Stimulated activated CD4-positive, alpha-beta T cell treated with anti-CD3 and anti-CD28 coated beads, Interleukin-12 subunit alpha, Interleukin-12 subunit beta, amount 100 ng/mL, for 4 hours (primary cell): ENCODE measurements around the gene IVD.
"Not testable (repeated sequence)": the region's sequence is repeated elsewhere in the genome, so short reads cannot be mapped to it uniquely, and the experiment has no call there.

Experiments
- DNase-seq: peaks from one replicate; pipeline ENCODE4 v3.0.0-alpha.2; 2020

Gene IVD

DNA sequence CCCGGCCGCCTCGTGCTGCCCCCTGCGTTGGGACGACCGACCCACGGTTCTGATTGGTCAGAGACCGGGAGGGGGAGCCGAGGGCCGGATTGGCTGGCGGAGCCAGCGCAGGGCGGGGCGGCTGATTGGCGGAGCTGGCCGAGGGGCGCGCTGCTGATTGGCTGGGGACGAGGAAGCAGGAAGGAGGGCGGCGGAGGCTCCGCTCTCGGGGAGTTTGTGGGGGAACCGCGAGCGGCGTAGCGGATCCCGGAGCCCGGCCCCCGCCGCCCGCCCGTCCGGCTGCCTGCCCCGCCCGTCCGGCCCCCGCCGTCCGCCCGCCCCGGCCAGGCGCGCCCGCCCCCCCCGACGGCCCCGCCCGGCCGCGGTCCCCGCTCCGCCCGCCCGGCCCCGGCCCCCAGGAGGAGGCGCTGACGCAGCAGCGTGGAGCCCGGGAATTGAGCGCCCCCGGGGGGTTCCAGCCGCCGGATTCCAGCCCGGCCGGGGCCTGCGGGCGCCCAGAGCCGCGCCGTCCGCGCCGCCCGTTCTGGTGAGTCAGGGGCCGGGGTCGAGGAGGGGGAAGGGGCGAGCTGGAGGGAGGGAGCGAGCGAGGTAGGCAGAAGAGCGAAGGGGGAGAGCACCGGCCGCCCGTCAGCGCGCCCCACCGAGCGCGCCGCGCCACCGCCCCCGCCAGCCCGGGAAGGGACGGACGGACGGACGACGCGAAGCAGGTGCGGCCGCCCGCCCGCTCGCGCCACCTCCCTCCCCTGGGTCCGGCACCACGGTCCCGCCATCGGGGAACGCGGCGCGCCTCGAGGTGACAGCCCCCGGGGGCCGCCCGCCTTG, 35.4 kb downstream of the IVD start, which contains the start of gene BAHD1:
BAHD1 (plus strand) TSS at position 211 of the 822 bp plus-strand sequence. CDS start 17,512 bp downstream, outside the sequence.
- DNase-seq: peak; percentile 95

DNA sequence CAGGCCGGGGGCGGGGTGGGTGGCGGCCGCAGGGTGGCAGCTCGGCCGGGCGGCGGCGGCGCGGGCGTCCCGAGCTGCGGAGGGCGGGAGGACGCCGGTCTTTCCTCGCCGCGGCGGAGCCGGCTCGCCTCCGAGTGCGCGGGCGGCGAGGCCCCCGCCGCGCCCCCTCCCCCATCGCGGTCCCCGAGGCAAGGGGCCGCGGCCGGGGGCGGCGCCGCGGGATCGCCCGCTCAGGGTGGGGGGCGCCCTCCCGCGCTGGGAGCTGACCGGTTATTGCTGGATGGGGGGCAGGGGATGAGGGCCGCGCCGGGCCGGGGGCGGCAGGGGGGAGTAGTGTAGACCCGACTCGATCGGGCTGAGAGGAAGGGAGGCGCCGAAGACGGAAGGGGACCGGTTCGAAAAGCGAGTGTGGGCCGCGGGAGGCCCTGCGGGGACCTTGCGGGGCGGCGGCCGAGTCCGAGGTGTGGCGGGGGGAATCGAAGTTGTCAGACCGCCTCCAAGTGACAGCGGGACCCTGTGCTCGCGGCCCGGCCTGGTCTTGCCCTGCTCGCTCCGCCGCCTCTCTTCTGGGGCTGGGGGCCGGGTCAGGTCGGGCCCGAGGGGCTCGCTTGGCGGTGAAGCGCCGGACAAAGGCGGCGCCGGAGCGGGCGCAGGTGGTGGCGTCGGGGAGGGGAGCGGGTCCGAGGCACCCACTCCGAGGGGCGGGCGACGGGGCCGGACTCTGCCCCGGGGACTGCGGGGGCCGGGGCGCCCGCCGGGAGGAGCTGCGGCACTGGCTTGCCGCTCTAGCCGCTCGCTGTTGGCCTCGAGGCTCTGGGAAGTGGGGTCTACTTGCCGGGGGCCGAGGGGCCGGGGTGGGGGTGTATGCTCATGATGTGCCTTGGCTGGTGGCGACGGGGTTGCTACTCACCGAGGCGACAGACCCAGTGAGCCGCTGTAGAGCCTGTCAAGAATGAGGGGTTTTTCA, 36.3 kb downstream of the IVD start:
- DNase-seq: no peak

DNA sequence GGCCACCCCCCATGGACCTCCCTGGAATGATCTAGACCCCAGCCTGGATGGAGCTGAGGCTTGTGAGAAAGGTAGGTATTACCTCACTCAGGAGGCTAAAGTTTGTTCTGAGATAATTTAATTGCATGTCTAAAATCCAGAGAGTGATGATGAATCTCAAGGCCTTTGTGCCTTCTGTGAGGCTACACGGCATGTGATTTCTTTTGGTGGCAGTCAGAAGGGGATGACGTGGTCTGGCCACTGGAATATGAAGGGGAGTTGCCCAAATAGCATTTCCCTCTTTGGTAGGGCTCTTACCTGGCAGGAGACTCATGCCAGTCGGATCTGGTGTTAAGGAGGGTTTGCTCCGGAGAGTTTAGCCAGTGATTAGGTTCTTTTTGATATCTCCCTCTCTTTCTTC, 37.7 kb downstream of the IVD start:
- no peak for DNase-seq

DNA sequence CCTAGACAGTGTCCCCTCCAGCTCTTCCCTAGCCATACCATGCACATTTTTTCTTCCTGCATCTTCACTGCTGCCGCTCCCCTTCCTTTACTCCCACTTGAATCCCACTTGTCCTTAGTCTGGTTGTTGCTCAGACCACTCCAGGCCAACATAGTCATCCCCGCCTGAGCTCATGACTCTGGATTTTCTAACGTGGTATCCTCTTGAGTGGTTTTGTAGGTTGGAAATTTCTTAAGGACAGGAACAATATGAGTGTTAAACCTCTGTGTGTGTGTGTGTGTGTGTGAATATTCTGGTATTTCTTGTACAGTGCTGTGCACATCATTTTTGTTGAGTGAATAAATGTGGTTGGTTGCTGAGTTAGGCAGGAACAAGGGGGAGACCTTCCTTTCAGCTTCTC, 38.3 kb downstream of the IVD start:
- DNase-seq: no peak

DNA sequence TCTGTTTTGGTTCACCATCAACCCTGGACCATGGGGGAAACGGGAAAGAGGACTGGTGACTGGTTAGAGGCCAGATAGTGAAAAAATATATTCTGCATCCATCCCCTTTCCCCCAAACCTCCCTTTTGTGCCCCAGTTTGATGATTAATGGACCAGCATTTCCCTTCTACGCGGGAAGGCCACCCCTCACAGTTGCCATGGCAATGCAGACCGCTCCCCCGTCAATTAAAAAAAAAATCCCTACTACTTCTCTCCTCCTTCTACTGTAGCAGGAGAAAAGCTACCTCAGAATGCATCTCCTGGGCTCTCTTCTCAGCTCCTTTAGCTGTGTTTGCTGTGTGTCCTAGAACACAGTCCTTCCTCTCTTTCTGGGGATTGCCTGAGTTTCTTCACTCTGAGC, 39.1 kb downstream of the IVD start:
- no peak for DNase-seq

DNA sequence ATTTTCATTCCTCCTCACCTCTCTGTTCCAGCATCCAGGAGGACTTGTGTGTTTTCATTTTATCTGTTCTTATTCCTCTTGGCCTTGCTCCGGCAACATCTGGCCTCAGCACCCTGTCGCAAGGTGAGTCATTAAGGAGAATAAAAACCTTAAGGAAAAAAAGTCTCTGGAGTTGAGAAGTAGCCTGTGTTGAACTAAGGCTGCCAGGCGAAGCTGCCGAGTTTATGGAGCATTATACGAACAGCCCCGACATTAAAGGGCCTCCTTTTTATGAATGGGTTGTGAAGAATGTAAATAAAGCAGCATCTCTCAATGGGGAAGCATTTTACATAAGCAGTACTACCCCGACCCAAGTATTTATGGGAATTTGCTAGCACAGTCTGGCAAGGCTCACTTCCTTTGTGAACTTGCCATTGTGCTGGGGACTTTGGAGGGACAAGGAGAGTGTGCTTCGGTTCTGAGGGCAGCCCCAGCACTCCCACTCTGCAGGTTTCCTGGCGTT, 39.9 kb downstream of the IVD start:
- no peak for DNase-seq

DNA sequence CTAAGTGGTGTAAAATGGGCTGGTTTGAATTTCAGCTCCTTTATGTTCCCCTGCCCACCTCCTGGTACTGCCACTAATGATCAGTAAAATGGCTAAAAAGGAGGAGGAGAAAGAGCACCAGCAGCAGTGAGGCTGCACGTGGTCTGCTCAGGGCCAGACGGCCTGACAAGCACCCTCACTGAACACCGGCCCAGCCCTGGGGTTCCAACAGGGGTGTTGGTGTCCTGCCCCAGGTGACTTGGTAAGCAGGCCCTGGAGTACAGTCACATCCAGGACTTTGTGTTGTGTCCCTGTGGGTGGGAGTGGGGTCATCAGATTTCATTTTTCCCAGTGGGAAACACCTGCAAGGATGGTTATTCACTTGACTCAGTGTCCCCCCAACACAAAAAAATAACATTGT, 40.5 kb downstream of the IVD start:
- no peak for DNase-seq

DNA sequence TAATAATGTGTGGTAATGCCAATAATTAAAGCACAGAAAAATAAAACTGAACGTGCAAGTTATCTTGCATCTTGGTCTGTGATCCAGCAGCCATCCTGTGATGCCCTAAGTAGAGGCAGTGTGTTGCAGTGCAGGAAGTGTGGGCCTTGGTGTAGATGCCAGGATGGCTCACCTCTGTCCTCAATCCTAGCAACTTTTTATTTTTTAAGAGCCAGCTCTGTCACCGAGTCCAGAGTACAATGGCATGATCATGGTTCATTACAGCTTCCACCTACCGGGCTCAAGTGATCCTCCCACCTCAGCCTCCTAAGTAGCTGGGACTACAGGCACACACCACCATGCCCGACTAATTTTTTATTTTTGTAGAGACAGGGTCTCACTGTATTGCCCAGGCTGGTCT, 42.8 kb downstream of the IVD start:
- DNase-seq: no peak

DNA sequence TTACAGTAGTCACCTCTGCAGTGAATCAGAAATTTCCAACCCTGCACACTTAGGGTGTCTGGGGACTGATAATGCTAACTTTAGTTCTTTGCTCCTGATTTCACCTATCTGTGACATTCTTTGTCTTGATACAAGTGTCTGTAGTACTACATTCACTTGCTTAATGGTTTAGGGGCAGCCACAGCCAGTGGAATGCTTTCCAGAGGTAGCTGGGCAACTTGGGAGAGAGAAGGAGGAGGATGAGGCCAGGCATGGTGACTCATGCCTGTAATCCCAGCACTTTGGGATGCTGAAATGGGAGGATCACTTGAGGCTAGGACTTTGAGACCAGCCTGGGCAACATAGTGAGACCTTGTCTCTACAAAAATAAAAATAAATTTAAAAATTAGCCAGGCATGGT, 43.7 kb downstream of the IVD start:
- DNase-seq: no peak

DNA sequence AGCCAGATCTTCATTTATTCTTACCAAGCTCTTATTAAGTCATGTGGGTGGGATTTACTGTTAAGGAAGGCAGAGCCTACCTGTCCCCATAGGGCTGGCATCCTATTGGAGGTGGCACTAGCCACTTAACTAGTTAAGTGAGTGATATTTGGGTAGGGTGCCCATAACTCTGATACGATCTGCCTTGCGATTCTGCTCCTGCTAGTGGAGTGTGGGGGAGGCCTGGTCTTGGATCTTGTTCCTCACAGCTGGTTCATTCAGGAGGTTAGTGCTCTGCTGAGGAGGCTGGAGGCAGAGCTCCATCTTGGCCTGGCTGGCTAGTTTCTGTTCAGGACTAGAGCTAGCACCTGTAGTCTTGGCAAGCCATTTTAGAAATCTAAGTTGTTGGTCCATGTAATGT, 44.5 kb downstream of the IVD start:
- no peak for DNase-seq

DNA sequence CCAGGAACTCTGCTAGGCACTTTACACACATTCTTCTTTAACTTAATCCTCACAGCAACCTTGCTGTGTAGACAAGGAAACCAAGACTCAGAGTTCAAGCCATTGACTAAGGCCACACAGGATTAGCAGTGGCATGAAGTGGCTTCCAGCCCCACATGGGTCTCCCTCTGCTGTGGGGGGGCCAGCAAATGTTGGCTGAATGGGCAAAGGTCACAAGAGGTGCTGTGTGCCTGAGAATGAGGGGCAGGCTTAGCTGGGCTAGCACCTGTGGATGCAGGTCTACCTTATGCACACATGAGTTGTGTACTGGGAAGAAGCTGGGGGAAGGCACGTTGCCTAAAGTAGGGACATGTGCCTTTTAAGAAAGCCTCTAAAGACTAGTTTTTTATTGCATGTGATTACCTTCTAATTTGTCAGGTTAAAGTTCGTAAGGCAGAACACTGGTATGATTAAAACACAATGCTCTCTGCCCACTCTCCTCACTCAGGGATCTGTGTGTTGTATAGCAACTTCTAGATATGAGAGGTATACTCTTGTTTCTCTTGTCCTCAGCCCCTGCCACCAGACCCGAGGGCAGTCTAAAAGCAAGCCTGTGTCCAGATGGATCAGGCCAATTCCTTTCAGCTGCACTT, 46.0 kb downstream of the IVD start:
- DNase-seq: no peak

DNA sequence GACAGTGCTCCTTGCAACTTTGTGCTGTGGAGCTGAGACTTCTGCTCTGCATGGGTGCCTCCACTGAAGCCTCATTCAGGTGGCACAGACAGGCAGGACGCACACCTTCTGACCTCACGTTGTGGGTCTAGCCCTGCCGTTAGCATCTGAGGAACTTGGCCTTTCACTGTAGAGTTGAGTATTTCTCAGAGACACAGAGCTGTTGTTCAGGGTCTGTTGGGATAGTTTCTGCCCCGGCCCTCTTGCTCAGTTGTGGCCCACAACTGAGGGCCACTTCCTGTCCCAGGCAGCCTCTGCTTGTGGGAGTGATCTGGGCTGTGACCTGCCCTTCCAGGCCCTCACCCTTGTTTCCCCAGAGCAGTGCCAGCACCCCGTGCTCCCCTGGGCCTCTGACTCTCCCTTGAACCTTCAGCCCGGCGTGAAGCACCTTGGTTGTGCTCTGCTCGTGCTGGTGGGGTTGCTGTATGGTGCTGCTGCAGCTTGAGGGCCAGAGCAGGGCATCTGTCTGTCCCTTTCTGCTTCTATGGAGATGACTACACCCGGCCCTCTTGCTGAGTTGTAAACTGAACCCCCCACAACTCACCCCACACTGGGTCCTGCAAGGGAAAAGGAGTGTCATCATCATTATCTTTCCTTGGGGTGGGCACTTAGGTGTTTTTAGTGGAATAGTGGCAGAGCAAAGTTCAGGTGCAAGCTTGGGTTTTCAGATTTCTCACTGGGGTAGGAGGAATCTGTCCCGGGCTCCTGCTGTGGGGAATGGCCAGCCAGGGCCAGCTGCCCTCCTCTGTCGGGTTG, 46.9 kb downstream of the IVD start:
- DNase-seq: no peak

DNA sequence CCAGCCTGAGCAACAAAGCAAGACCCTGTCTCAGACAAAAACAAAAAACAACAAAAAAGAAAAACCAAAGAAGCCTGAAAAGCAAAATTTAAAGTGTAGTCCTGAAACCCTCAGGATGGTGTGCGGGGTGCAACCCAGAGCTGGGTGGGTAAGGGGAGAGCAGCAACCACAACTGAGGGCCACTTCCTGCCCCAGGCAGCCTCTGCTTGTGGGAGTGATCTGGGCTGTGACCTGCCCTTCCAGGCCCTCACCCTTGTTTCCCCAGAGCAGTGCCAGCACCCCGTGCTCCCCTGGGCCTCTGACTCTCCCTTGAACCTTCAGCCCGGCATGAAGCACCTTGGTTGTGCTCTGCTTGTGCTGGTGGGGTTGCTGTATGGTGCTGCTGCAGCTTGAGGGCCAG, 48.3 kb downstream of the IVD start:
- not testable (repeated sequence) for DNase-seq

DNA sequence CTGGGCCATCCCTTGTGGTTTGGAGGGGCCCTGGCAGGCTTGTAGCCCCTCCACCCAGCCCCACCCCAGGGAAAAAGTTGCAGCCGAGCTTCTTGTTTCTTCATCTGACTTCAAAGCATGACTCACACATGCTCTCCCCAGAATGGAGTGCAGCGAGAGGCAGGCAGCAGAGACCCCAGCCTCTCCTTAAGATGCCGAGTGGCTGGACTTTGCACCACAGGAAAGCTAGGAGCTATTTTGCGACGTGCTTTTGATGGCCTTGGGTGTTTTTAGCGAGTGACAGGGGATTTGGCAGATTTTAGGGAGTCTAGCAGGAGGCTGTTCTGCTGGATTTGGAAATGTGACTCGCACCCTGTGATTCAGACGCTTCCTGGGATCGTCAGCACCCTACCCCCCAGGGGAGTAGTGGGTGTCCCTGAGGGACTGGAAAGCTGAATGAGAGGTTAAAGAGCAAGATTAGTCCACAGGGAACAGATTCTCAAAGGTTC, 49.4 kb downstream of the IVD start:
- no peak for DNase-seq

DNA sequence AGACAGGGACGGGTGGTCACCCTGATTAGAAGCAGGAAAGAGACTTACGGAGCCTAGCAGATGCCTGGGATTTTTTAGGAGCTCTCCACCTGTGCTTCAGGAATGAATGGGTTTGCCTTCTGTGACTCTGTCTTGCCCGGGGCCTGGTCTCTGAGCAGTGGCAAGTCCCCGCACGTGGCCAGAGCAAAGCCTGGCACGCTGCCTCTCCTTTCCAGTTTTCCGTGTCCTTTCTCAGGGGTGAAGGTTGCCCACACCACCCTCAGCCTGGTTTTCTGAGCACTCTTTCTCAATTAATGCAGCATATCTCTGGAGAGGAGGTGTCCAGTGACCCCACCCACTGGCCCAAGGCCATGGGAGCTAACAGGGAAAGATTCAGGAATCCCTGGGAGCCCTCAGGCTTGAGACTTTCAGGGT, 50.7 kb downstream of the IVD start:
- no peak for DNase-seq

DNA sequence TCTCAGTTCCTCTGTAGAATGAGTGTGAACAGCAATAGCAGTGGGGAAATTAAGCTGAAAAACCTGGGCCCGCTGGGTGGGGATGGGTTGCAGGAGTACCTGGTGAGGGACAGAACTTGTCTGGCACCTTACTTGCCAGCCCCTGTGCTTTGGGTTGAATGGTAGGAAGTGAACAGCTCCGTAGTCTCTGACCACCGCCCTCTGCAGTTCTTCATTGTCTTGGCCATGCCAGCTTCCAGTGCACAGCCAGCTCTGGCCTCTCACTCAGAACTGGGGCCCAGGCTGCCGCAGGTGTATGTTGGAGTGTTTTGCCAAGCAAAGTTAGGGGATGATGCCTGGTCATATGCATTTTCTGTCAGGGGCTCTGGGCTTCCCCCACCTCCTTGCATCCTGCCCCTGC, 51.1 kb downstream of the IVD start:
- no peak for DNase-seq

DNA sequence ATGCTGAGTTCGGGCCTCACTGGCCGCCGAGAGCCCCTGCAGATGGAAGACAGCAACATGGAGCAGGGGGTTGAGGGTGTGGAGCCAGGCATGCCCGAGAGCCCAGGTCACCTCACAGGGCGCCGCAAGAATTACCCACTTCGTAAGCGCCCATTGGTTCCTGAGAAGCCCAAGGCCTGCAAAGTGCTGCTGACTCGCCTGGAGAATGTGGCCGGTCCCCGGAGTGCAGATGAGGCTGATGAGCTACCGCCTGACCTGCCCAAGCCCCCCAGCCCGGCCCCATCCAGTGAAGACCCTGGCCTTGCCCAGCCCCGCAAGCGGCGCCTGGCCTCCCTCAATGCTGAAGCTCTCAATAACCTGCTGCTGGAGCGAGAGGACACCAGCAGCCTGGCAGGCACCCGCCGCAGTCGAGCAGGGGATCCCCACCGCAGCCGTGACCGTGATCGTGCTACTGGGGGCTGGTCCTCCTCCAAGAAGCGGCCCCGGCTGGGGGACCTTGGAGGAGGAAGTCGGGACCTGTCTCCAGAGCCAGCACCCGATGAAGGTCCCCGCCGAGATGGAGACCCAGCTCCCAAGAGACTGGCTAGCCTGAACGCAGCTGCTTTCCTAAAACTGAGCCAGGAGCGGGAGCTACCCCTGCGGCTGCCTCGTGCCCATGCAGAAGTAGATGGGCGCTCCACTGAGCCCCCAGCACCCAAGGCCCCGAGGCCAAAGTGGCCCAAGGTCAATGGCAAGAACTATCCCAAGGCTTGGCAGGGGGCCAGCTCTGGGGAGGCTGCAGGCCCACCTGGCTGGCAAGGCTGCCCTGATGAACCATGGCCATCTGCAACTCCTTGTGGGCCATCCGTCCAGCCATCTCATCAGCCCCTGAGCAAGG, 53.1 kb downstream of the IVD start:
- no peak for DNase-seq

DNA sequence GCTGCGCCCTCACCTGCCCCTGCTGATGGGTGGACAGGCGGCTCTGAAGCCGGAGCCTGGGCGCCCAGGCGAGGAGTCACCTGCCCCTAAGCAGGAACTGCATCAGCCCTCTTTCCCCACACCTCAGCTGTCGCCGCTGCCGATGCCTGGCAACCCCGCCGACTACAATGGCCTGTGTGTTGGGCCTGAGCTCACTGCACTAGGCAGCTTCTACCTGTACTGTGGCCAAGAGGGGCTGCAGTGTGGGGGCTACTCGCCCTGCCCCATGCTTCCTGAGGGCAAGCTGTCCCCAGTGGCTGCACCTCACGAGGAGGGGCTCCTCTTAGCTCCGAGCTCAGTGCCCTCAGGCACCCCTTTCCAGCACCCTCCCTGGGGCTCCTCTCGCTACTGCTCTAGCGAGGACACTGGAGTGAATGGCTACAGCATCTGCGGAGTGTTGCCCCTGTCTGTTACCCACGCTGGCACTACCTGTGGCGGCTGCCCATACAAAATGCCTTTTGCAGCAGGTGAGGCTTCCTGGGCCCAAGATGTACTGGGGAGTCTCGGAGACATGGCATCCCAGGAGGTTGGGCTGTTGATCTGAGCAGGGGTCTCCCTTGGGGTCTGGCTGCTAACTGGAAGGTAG, 53.9 kb downstream of the IVD start:
- no peak for DNase-seq

DNA sequence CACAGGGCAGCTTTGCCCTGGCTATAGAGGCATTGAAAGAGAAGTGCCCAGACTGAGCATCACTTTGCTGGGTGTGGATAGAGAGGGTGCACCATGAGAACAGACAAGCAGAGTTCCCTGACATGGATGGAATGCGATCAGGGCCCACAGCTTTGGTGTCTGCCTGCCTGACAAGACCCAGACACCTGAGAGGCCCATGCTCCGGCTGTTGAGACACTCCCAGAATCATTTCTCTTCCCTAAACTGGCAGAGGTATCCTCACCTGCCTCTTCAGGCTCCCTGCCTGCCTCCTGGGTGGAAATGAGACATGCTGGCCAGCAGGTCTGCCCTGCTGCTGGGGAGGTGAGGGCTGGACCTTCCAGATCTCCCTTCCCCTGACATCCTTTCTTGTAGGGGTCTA, 54.8 kb downstream of the IVD start:
- no peak for DNase-seq

DNA sequence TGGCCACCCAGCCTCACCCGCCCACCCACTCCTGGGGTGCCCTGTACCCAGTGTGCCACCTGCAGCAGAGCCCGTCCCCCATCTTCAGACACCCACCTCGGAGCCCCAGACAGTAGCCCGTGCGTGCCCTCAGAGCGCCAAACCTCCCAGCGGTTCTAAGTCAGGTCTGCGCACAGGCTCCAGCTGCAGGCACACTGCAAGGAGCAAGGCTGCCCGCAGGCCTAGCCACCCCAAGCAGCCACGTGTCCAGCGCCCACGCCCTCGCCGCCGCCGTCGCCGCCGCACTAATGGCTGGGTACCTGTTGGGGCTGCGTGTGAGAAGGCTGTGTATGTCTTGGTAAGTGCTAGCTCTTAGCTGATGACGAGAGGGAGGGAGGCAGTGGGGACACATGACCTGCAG, 56.4 kb downstream of the IVD start:
- DNase-seq: no peak

DNA sequence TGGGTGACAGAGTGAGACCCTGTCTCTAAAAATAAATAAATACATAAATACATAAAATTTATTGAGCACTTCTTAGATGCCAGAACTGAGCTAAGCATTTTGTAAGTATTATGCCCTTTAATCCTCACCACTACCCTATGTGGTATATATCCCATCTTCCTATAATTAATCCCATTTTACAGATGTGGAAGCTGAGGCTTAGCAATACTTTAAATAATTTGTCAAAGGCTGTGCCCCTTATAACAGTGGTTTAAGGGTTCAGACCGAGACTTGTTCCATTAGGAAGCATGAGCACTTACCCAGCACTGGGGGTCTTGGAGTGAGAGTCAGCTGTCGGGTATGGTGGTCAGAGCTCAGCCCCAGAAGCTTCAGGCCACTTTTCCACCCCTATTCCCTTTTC, 57.7 kb downstream of the IVD start:
- DNase-seq: no peak
